AG04449 (cell line): ENCODE measurements around the gene NID1.

Source experiments
- CTCF ChIA-PET: fragments of 350-600 bp; formaldehyde crosslinking; extraction: SDS; loops from one replicate; lab custom pipeline; 2021; ENCODE audit warnings: antibody characterized with exemption; lab: Yijun Ruan, JAX
- POLR2A ChIA-PET: fragments of 400-600, 350-600 bp; formaldehyde crosslinking; extraction: SDS; loops from one replicate; lab custom pipeline; 2020; ENCODE audit warnings: antibody characterized with exemption, inconsistent platforms; lab: Yijun Ruan, JAX
- DNase-seq: peaks from one replicate; pipeline ENCODE4 v3.0.0-alpha.2; 2010; ENCODE audit warnings: low read depth, low spot score
- H3K4me3 ChIP-seq: 2 replicates; pipeline ENCODE4 v1.5.1; 2011; ENCODE audit warnings: low read depth, mild to moderate bottlenecking, control low read depth, low read length
- TF ChIP-seq, protein P1 (sequence below): IDR thresholded peaks from one replicate; pipeline ENCODE4 v1.5.1; 2011; ENCODE audit warnings: mild to moderate bottlenecking, moderate library complexity, low read length, control low read depth, inconsistent platforms; ENCODE audit not compliant: insufficient read depth; ENCODE audit errors: missing control alignments

The NID1 gene

DNA sequence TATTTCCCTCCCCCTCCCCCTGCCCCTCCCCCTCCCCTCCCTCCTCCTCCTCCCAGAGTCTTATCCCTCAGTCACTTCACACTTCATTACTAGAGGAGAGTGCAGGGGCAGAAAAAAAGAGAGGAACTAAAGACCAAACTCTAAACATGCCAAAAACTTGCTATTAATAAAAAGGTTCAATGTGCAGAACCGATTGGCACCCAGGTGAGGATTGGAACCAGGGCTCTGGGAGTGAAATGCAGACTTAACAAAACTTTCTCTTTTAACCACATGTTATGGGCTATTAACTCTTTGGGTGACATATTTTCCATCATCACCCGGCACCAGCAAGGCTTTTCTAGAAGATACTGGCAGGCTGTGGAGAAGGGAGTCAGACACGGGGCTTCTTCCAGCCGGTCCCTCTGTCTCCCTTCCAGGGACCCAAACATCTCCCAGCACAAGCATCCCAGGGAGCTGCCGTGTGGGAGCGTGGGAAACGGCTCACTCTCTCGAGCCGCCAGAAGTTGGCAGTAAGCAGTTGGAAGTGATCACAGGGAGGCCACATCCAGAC, 13.6 kb downstream of the NID1 start:
- CTCF ChIA-PET, result interaction anchor here (3.4 kb wide), 1 partner anchor 13 kb away, joined by 13 read pairs; the partner anchor contains the start of gene NID1
- TF ChIP-seq, protein P1, sequence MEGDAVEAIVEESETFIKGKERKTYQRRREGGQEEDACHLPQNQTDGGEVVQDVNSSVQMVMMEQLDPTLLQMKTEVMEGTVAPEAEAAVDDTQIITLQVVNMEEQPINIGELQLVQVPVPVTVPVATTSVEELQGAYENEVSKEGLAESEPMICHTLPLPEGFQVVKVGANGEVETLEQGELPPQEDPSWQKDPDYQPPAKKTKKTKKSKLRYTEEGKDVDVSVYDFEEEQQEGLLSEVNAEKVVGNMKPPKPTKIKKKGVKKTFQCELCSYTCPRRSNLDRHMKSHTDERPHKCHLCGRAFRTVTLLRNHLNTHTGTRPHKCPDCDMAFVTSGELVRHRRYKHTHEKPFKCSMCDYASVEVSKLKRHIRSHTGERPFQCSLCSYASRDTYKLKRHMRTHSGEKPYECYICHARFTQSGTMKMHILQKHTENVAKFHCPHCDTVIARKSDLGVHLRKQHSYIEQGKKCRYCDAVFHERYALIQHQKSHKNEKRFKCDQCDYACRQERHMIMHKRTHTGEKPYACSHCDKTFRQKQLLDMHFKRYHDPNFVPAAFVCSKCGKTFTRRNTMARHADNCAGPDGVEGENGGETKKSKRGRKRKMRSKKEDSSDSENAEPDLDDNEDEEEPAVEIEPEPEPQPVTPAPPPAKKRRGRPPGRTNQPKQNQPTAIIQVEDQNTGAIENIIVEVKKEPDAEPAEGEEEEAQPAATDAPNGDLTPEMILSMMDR, result no peak
- no peak overlapping the region for H3K4me3 ChIP-seq
- DNase-seq, result no peak
- POLR2A ChIA-PET, result no interaction called here

GRCh38 chr1:236045771-236046170, 19.1 kb downstream of the NID1 start:
- DNase-seq, result no peak
- TF ChIP-seq, protein P1, result no peak
- ChIA-PET POLR2A (no interaction called here), CTCF (no interaction called here)
- no peak overlapping the region for H3K4me3 ChIP-seq

DNA sequence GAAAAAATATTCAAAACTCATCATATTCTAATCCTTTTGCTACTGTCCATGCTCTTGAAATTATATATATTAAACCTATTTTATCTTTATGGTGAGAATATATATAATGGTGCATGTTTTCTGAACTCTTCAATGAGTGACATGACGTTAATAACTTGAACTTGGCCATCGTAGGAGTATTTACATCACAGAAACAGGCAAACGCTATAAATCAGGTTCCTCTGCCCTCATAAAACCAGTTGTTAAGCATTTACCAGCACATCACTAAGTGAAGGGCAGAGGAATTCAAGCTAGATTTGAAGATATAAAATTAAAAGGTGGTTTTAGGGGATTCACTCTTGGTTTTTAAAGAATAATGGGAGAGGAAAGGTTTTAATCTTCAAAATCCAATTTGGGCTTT, 20.5 kb downstream of the NID1 start:
- TF ChIP-seq, protein P1, result no peak
- no peak overlapping the region for H3K4me3 ChIP-seq
- no peak for DNase-seq
- CTCF ChIA-PET, result no interaction called here
- POLR2A ChIA-PET, result no interaction called here

GRCh38 chr1:236041631-236042618, 23.0 kb downstream of the NID1 start:
- TF ChIP-seq, protein P1, result no peak
- no peak for DNase-seq
- CTCF ChIA-PET, result interaction anchor here (1.5 kb wide), 1 partner anchor 11 kb away, joined by 6 read pairs; no protein-coding TSS in a partner anchor
- no peak overlapping the region for H3K4me3 ChIP-seq
- POLR2A ChIA-PET, result no interaction called here

GRCh38 chr1:236039740-236040685, 24.9 kb downstream of the NID1 start:
- TF ChIP-seq, protein P1, result no peak
- ChIA-PET CTCF (interaction anchor here (0.8 to 1.4 kb wide), 2 partner anchors 9 kb away, joined by 3 read pairs; no protein-coding TSS in a partner anchor), POLR2A (interaction anchor here (0.7 kb wide), 1 partner anchor 152 kb away, joined by 3 read pairs; no protein-coding TSS in a partner anchor)
- no peak for DNase-seq
- H3K4me3 ChIP-seq, result no peak overlapping the region
